K562 (cell line): Measurements from ENCODE around the gene TMEM176B. TPM values are rescaled to one million over a fixed set of nuclear protein-coding genes. Genes with fewer than 3 reads are reported as not detected.
A peak's percentile ranks its signal among the peaks of the same experiment; 100 is the strongest.

Source experiments
- DPF2 ChIP-seq: fragments of 450-650 bp; IDR thresholded peaks from 2 replicates; pipeline ENCODE4 v1.6.1; 2016
- HDAC3 ChIP-seq: fragments of 450-650 bp; IDR thresholded peaks from 2 replicates; pipeline ENCODE4 v1.6.1; 2018; ENCODE audit warnings: borderline replicate concordance, mild to moderate bottlenecking, moderate library complexity; ENCODE audit not compliant: partially characterized antibody
- HMGN3 ChIP-seq: IDR thresholded peaks from 2 replicates; pipeline ENCODE4 v1.6.1; 2011; ENCODE audit warnings: borderline replicate concordance, low read depth, mild to moderate bottlenecking, mixed read lengths, low read length; ENCODE audit not compliant: insufficient read length; ENCODE audit errors: extremely low read depth
- KLF1 ChIP-seq: fragments of 450-650 bp; IDR thresholded peaks from 2 replicates; pipeline ENCODE4 v1.6.1; 2016; ENCODE audit warnings: missing genetic modification characterization, missing compliant biosample characterization
- KLF6 ChIP-seq: fragments of 250-450 bp; sonication (Bioruptor Pico); IDR thresholded peaks from 2 replicates; pipeline ENCODE4 v1.4.0; 2020; ENCODE audit warnings: mild to moderate bottlenecking, moderate library complexity, borderline replicate concordance
- MXI1 ChIP-seq: IDR thresholded peaks from 2 replicates; pipeline ENCODE4 v1.6.1; 2011; ENCODE audit warnings: low read depth, mild to moderate bottlenecking, improper control_type of control experiment, low read length
- STAT5A ChIP-seq: IDR thresholded peaks from 2 replicates; pipeline ENCODE4 v1.6.1; 2012; ENCODE audit warnings: low read length, inconsistent platforms, borderline replicate concordance
- TCFL5 ChIP-seq: fragments of 250-450 bp; sonication (Bioruptor Pico); conservative IDR thresholded peaks from 2 replicates; pipeline ENCODE4 v1.6.1; 2021; ENCODE audit warnings: mild to moderate bottlenecking, moderate library complexity, matching md5 sums
- TGIF2 ChIP-seq: sonication (generic); formaldehyde crosslinking; IDR thresholded peaks from 2 replicates; pipeline ENCODE4 v1.8.1; 2022; ENCODE audit warnings: mild to moderate bottlenecking, missing genetic modification reagents, moderate library complexity
- THRAP3 ChIP-seq: fragments of 450-650 bp; IDR thresholded peaks from 2 replicates; pipeline ENCODE4 v1.6.1; 2016; ENCODE audit warnings: mild to moderate bottlenecking, inconsistent platforms, borderline replicate concordance
- ZNF507 ChIP-seq: conservative IDR thresholded peaks from 2 replicates; pipeline ENCODE4 v1.6.1; 2017; ENCODE audit warnings: missing genetic modification characterization, missing compliant biosample characterization
- ZNF511 ChIP-seq: sonication (generic); formaldehyde crosslinking; IDR thresholded peaks from 2 replicates; pipeline ENCODE4 v1.8.0; 2022; ENCODE audit warnings: mild to moderate bottlenecking, missing genetic modification reagents
- ZNF695 ChIP-seq: fragments of 450-650 bp; formaldehyde crosslinking; IDR thresholded peaks from 2 replicates; pipeline ENCODE4 v1.4.0; 2020; ENCODE audit warnings: mild to moderate bottlenecking, moderate library complexity
- polyA plus RNA-seq, 8 experiments: library from polyadenylated mRNA; depleted of rRNA in 4 of 8; stranded (reverse) in 5 of 8; unstranded in 3 of 8; fragments of >200 nt; fragmentation: Nextera tagmentation in 2 of 8; fragmentation: Illumina TruSeq in 1 of 8; extraction: Ambion mirVana in 2 of 8; extraction: Trizol in 1 of 8; gene quantifications; 2 replicates each; pipeline versions ENCODE4 v1.2.1 to v1.2.3, GENCODE V29; 2011 to 2014; ENCODE audit warnings: inconsistent platforms in 1 of 8, missing spikeins in 1 of 8
- total RNA-seq, 7 experiments: library from RNA; depleted of rRNA in 6 of 7; stranded (reverse); fragments of >200 nt in 6 of 7; fragmentation: Illumina TruSeq in 2 of 7; extraction: Trizol in 2 of 7; gene quantifications; 2 replicates each; pipeline versions ENCODE4 v1.2.1 to v1.2.3, GENCODE V29; 2011 to 2021; ENCODE audit warnings: low replicate concordance in 1 of 7
- TF ChIP-seq, protein P1 (sequence below), 2 experiments: fragments of 450-650 bp; formaldehyde crosslinking in 1 of 2; IDR thresholded peaks; 2 replicates each; pipeline versions ENCODE4 v1.4.0 to v1.6.1; 2014 to 2020; ENCODE audit warnings: mild to moderate bottlenecking in 2 of 2, borderline replicate concordance in 1 of 2, low read depth in 1 of 2
- TF ChIP-seq, protein P2 (sequence below), 3 experiments: IDR thresholded peaks in 2 of 3; conservative IDR thresholded peaks in 1 of 3; 2 replicates each; pipeline ENCODE4 v1.5.1; 2011 to 2012; ENCODE audit warnings: low read length in 3 of 3, mild to moderate bottlenecking in 3 of 3, control low read depth in 2 of 3, improper control_type of control experiment in 1 of 3, inconsistent platforms in 1 of 3, low read depth in 1 of 3, mixed read lengths in 1 of 3, moderate library complexity in 1 of 3; ENCODE audit not compliant: insufficient read depth in 2 of 3
- TF ChIP-seq, protein P3 (sequence below): fragments of 250-450 bp; sonication (Bioruptor Pico); IDR thresholded peaks from 2 replicates; pipeline ENCODE4 v1.9.0; 2021; ENCODE audit warnings: mild to moderate bottlenecking

Gene TMEM176B
- total and polyA plus RNA-seq, 9 of the 15 experiments (the other 6 are each of a cell fraction or from before 2014, with no cell fraction given) = 0.19 to 0.60 TPM; not detected in 7

GRCh38 chr7:150806863-150807262, 6.7 kb upstream of the TMEM176B start (continued):
- TF ChIP-seq ZNF507 (tag) (peak; percentile 82; the same call in 1 of the 2 replicates), MXI1 (no peak), TCFL5 (no peak), THRAP3 (no peak), ZNF695 (CRISPR knock-in tag) (no peak), KLF6 (CRISPR knock-in tag) (no peak), DPF2 (no peak), HMGN3 (no peak), STAT5A (no peak), KLF1 (no peak), ZNF511 (CRISPR knock-in tag) (no peak), TGIF2 (CRISPR knock-in tag) (no peak), HDAC3 (no peak)
- TF ChIP-seq, protein P1, sequence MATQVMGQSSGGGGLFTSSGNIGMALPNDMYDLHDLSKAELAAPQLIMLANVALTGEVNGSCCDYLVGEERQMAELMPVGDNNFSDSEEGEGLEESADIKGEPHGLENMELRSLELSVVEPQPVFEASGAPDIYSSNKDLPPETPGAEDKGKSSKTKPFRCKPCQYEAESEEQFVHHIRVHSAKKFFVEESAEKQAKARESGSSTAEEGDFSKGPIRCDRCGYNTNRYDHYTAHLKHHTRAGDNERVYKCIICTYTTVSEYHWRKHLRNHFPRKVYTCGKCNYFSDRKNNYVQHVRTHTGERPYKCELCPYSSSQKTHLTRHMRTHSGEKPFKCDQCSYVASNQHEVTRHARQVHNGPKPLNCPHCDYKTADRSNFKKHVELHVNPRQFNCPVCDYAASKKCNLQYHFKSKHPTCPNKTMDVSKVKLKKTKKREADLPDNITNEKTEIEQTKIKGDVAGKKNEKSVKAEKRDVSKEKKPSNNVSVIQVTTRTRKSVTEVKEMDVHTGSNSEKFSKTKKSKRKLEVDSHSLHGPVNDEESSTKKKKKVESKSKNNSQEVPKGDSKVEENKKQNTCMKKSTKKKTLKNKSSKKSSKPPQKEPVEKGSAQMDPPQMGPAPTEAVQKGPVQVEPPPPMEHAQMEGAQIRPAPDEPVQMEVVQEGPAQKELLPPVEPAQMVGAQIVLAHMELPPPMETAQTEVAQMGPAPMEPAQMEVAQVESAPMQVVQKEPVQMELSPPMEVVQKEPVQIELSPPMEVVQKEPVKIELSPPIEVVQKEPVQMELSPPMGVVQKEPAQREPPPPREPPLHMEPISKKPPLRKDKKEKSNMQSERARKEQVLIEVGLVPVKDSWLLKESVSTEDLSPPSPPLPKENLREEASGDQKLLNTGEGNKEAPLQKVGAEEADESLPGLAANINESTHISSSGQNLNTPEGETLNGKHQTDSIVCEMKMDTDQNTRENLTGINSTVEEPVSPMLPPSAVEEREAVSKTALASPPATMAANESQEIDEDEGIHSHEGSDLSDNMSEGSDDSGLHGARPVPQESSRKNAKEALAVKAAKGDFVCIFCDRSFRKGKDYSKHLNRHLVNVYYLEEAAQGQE (IDR thresholded peaks at IDR 0.05; ENCODE audit: borderline replicate concordance) = peak; percentile 49; the same call in 1 of the 2 replicates
- TF ChIP-seq, protein P1 (CRISPR knock-in tag; IDR thresholded peaks at IDR 0.05; ENCODE audit: low read depth) = no peak
- TF ChIP-seq, protein P2, sequence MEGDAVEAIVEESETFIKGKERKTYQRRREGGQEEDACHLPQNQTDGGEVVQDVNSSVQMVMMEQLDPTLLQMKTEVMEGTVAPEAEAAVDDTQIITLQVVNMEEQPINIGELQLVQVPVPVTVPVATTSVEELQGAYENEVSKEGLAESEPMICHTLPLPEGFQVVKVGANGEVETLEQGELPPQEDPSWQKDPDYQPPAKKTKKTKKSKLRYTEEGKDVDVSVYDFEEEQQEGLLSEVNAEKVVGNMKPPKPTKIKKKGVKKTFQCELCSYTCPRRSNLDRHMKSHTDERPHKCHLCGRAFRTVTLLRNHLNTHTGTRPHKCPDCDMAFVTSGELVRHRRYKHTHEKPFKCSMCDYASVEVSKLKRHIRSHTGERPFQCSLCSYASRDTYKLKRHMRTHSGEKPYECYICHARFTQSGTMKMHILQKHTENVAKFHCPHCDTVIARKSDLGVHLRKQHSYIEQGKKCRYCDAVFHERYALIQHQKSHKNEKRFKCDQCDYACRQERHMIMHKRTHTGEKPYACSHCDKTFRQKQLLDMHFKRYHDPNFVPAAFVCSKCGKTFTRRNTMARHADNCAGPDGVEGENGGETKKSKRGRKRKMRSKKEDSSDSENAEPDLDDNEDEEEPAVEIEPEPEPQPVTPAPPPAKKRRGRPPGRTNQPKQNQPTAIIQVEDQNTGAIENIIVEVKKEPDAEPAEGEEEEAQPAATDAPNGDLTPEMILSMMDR (IDR thresholded peaks at IDR 0.05 in 2 of 3, conservative IDR thresholded peaks at IDR 0.05 in 1 of 3; ENCODE audit: insufficient read depth in 2 of 3, low read depth in 1 of 3, low read length in 3 of 3) = peak; percentile 5 to 39 (median 17); a peak in 3 of 6 replicates
- TF ChIP-seq, protein P3, sequence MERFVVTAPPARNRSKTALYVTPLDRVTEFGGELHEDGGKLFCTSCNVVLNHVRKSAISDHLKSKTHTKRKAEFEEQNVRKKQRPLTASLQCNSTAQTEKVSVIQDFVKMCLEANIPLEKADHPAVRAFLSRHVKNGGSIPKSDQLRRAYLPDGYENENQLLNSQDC (CRISPR knock-in tag) = no peak
